Measurements from ENCODE around the gene HSPH1. TPM values are rescaled to one million over a fixed set of nuclear protein-coding genes. Genes with fewer than 3 reads are reported as not detected.

The HSPH1 gene
- total RNA-seq, 6 donors from 2014 or later, result 32.5 to 93.1 (median 53.2) TPM

DNA sequence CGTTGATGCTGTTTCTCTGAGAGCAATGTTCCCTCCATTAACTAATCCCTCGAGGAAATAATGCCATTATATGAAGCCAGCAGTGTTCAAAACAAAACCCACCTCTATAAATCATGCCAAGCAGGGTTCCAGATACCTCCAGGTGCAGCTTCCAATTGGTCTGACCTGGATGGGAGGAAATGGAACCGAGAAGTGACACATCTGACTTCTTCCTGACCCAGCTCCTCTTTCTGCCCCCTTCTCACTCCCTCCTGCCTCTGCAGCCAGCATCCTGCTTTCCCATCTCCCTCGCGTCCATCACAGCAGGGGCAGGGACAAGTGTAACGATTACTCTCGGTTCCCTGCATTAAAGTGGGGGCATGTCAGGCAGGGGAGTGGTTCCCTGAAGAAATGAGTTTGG lies 37.5 kb downstream of the HSPH1 start:
- TF ChIP-seq EP300 (IDR thresholded peaks at IDR 0.05) (no peak), POLR2A (IDR thresholded peaks at IDR 0.05) (no peak), POLR2AphosphoS5 (IDR thresholded peaks at IDR 0.05) (no peak)
- TF ChIP-seq, protein P1, sequence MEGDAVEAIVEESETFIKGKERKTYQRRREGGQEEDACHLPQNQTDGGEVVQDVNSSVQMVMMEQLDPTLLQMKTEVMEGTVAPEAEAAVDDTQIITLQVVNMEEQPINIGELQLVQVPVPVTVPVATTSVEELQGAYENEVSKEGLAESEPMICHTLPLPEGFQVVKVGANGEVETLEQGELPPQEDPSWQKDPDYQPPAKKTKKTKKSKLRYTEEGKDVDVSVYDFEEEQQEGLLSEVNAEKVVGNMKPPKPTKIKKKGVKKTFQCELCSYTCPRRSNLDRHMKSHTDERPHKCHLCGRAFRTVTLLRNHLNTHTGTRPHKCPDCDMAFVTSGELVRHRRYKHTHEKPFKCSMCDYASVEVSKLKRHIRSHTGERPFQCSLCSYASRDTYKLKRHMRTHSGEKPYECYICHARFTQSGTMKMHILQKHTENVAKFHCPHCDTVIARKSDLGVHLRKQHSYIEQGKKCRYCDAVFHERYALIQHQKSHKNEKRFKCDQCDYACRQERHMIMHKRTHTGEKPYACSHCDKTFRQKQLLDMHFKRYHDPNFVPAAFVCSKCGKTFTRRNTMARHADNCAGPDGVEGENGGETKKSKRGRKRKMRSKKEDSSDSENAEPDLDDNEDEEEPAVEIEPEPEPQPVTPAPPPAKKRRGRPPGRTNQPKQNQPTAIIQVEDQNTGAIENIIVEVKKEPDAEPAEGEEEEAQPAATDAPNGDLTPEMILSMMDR (IDR thresholded peaks at IDR 0.05), result no peak
- Histone ChIP-seq H3K4me3 (no peak overlapping the region), H3K4me1 (no peaks in the 10 kb centered on the region), H3K27me3 (no peaks in the 10 kb centered on the region), H3K36me3 (no peaks in the 10 kb centered on the region), H3K27ac (no peak overlapping the region), H3K9me3 (no peaks in the 10 kb centered on the region)
- 35 to 48% methylated on average over 7 of the region's 7 CpGs for WGBS, 2 donors
- DNase-seq (no peak), ATAC-seq (ENCODE audit: low FRiP score in 2 of 2) (no peak)

DNA sequence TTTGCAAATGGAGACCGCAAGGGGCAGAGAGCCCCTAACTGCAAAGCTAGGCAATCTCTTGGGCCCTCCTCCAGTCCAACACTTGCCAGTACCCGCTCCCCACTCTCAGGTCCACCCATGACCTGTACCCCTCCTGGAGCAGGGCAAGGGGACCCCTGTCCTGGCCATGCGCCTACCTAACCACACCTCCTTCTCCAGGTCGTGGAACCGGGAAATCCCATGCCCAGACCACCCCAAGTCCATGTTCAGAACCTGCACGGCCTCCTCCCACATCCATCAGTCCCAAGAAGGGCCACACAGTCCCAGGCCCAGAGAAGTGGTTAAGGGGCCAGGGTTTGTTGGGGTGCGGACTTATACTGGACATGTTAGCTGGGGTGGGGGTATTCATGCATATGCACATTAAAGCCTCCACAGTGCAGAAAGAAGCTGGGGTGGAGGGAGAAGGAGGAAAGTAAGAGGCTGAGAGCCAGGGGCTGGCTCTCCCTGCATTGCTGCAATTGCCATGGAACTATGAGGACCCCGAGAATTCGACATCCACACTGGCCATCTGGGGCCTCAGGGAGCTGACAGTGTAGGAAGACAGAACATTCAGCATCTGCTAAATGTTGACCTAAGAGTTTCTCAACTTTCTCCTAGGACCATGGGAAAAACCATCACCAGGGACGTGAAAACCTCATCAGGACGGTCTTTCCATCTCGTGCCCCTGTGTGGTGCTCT lies 39.0 kb downstream of the HSPH1 start:
- Histone ChIP-seq H3K4me1 (no peaks in the 10 kb centered on the region), H3K4me3 (no peak overlapping the region), H3K36me3 (no peaks in the 10 kb centered on the region), H3K27ac (no peak overlapping the region), H3K27me3 (no peaks in the 10 kb centered on the region), H3K9me3 (no peaks in the 10 kb centered on the region)
- ATAC-seq (ENCODE audit: low FRiP score in 2 of 2), result peak in 1 of 2 donors; percentile 24
- no peak for DNase-seq
- 93 to 94% methylated on average over 11 to 12 of the region's 12 CpGs for WGBS, 2 donors
- TF ChIP-seq POLR2AphosphoS5 (IDR thresholded peaks at IDR 0.05) (no peak), POLR2A (IDR thresholded peaks at IDR 0.05) (no peak), EP300 (IDR thresholded peaks at IDR 0.05) (no peak)
- TF ChIP-seq, protein P1 (IDR thresholded peaks at IDR 0.05), result no peak

DNA sequence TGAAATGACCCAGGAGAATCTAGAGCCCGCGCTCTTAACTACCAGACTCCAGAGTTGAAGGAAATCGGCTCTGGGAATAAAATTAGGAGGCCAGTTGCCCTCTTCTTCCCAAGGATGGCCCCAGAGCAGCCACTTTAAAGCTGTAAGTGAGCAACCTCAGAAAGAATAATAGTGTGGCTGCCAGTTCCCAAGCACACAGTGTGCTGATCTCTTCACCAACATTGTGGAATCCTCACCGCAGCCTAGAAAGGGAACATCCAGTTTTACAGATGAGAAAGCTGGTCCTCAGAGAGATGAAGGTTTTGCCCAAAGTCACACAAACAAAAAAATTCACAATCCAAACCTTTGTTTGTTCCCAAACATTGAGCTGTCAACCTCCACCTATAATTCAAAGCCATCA lies 39.6 kb downstream of the HSPH1 start:
- H3K36me3 ChIP-seq, result no peaks in the 10 kb centered on the region
- TF ChIP-seq, protein P1 (IDR thresholded peaks at IDR 0.05), result no peak
- no peak for TF ChIP-seq POLR2AphosphoS5 (IDR thresholded peaks at IDR 0.05)
- no peak for TF ChIP-seq EP300 (IDR thresholded peaks at IDR 0.05)
- WGBS, 2 donors, result 92 to 96% methylated on average over 4 of the region's 4 CpGs
- H3K9me3 ChIP-seq, result no peaks in the 10 kb centered on the region
- H3K4me3 ChIP-seq, result no peak overlapping the region
- ATAC-seq (ENCODE audit: low FRiP score in 2 of 2) (no peak), DNase-seq (no peak)
- H3K27ac ChIP-seq, result no peak overlapping the region
- no peaks in the 10 kb centered on the region for H3K27me3 ChIP-seq
- no peaks in the 10 kb centered on the region for H3K4me1 ChIP-seq

DNA sequence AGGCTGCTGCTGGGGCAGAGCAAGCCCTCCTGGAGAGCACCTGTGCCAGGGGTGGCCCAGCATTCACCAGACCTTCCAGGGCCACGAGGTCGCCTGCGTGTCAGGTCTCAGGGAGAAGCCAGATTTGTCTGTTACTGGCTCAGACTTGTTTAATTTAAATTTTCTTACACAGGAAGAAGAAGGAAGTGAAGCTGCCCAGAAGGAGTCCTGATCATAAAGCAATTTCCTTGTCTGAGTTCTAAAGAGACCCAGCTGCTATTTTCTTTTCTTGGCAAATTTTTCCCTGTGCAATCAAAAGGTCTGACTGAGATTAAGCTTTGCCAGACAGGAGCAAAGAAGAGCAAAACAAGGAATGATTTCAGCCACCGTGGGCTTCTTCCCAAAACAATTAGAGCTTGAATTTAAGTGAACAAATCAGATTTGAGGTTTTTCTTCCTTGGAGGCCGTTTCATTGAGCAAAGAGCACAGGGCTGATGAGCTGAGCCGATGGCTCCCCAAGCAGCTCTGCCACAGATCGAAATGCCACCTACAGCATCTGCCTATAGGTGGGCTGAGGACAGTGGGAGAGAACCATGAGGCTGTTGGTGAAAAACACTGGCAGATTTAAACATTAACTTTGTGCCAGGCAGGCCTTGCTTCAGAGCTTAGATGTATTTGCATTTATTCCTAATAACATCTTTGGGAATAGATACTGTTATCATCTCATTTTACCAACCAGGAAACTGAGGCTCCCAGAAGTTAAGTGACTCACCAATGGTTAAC lies 40.1 kb downstream of the HSPH1 start:
- Histone ChIP-seq H3K4me1 (no peaks in the 10 kb centered on the region), H3K9me3 (no peaks in the 10 kb centered on the region), H3K27ac (no peak overlapping the region), H3K4me3 (no peak overlapping the region), H3K27me3 (no peaks in the 10 kb centered on the region), H3K36me3 (no peaks in the 10 kb centered on the region)
- WGBS, 2 donors, result 50 to 51% methylated on average over 7 of the region's 7 CpGs
- ATAC-seq (ENCODE audit: low FRiP score in 2 of 2) (no peak), DNase-seq (no peak)
- TF ChIP-seq, protein P1 (IDR thresholded peaks at IDR 0.05), result no peak
- TF ChIP-seq POLR2AphosphoS5 (IDR thresholded peaks at IDR 0.05), result no peak
- TF ChIP-seq POLR2A (IDR thresholded peaks at IDR 0.05), result no peak
- no peak for TF ChIP-seq EP300 (IDR thresholded peaks at IDR 0.05)
